ENCODE measurements around the gene CTPS2. TPM values are rescaled to one million over a fixed set of nuclear protein-coding genes. Genes with fewer than 3 reads are reported as not detected.

Gene CTPS2
- total RNA-seq, 1 experiment from 2014 or later: 20.7 TPM

DNA sequence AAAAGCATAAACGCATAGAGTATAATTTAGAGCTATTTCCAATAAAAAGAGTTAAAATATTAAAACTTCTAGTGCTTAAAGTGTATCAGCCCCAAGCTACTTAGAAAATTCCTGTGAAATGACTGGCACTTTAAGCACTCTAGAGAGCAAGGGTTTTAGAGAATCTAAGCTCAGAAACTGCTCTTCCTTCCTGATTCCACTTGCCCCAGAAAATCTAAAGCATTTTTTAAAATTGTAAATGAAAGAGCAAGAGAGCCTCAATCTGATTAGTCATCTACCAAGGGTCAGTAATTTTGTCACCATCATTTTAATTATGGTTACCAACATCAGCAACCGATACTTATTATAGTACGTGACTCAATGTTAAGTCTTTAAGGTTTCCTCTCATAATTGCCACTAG lies 25.0 kb downstream of the CTPS2 start:
- H3K9me3 ChIP-seq: no peaks in the 10 kb centered on the region
- no TSS peak for BruUV-seq (replicated peaks)
- intact Hi-C loops (cut with micrococcal nuclease; ENCODE audit: unreplicated experiment): no loop called here
- H3K36me3 Mint-ChIP-seq (ENCODE audit: insufficient read depth, unreplicated experiment): peaks cover 13% of the 10 kb centered on the region
- no peaks in the 10 kb centered on the region for H3K27me3 Mint-ChIP-seq (ENCODE audit: insufficient read depth, unreplicated experiment)
- H3K4me3 Mint-ChIP-seq (ENCODE audit: unreplicated experiment): no peak overlapping the region
- no peak overlapping the region for H3K4me3 ChIP-seq (ENCODE audit: low read depth, low read length)
- H3K4me1 Mint-ChIP-seq (ENCODE audit: low read depth, unreplicated experiment): no peaks in the 10 kb centered on the region
- ChIA-PET POLR2A (no interaction called here), CTCF (no interaction called here)
- no peak overlapping the region for H3K27ac Mint-ChIP-seq (ENCODE audit: unreplicated experiment)
- H3K9me3 Mint-ChIP-seq (ENCODE audit: unreplicated experiment): no peaks in the 10 kb centered on the region
- H3K36me3 ChIP-seq (ENCODE audit: control insufficient read depth, insufficient read depth, low read length): no peaks in the 10 kb centered on the region; the same call in 1 of the 2 replicates
- H3K4me1 ChIP-seq: no peaks in the 10 kb centered on the region
- DNase-seq: no peak
- TF ChIP-seq CTCF (IDR thresholded peaks at IDR 0.05; ENCODE audit: insufficient read depth in 1 of 2, low read depth in 1 of 2, low read length in 1 of 2, severe bottlenecking in 1 of 2, unreplicated experiment in 1 of 2): no peak
- H3K27me3 ChIP-seq (replicated peaks; ENCODE audit: control insufficient read depth, insufficient read depth, low read length): no peaks in the 10 kb centered on the region

DNA sequence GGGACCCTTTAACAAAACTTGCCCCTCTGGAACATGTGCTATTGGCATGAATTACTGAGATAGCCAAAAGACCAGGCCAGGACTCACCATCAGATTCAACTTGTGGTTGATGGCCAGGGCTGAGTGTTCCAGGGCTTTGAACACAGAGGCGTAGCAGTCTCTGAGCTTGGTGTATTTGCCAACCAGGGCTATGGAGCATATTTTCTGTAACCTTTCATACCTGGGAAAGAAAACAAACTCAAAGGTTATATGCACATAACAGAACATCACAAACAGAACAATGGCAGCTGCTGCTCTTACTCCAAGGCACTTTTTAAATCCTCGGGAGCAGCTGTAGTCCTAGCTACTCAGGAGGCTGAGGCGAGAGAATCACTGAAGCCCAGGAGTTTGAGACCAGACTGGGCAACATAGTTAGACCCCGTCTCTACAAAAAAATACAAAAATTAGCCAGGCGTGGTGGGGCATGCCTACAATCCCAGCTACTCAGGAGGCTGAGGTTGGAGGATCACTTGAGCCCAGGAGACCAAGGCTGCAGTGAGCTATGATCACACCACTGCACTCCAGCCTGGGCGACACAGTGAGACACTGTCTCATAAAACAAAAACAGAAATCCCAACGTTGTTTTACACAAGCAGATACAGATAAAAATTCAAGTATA lies 29.3 kb downstream of the CTPS2 start:
- Histone ChIP-seq H3K27me3 (replicated peaks; ENCODE audit: control insufficient read depth, insufficient read depth, low read length) (no peaks in the 10 kb centered on the region), H3K9me3 (no peaks in the 10 kb centered on the region), H3K4me1 (no peaks in the 10 kb centered on the region), H3K36me3 (ENCODE audit: control insufficient read depth, insufficient read depth, low read length) (no peaks in the 10 kb centered on the region; the same call in 1 of the 2 replicates), H3K4me3 (ENCODE audit: low read depth, low read length) (no peak overlapping the region)
- BruUV-seq (replicated peaks): no TSS peak
- Mint-ChIP-seq H3K4me1 (ENCODE audit: low read depth, unreplicated experiment) (no peaks in the 10 kb centered on the region), H3K36me3 (ENCODE audit: insufficient read depth, unreplicated experiment) (peaks cover 33% of the 10 kb centered on the region), H3K27me3 (ENCODE audit: insufficient read depth, unreplicated experiment) (no peaks in the 10 kb centered on the region), H3K9me3 (ENCODE audit: unreplicated experiment) (no peaks in the 10 kb centered on the region), H3K27ac (ENCODE audit: unreplicated experiment) (no peak overlapping the region), H3K4me3 (ENCODE audit: unreplicated experiment) (no peak overlapping the region)
- TF ChIP-seq CTCF (IDR thresholded peaks at IDR 0.05; ENCODE audit: insufficient read depth in 1 of 2, low read depth in 1 of 2, low read length in 1 of 2, severe bottlenecking in 1 of 2, unreplicated experiment in 1 of 2): no peak
- no peak for DNase-seq
- intact Hi-C loops (cut with micrococcal nuclease; ENCODE audit: unreplicated experiment): no loop called here
- CTCF ChIA-PET: interaction anchor here (0.6 kb wide), 1 partner anchor 828 kb away, joined by 6 read pairs; the partner anchor contains the start of gene AP1S2
- POLR2A ChIA-PET: interaction anchor here (0.6 kb wide), 1 partner anchor 30 kb away, joined by 4 read pairs; the partner anchor contains the start of gene CTPS2

GRCh38 chrX:16678689-16679088 lies 33.8 kb downstream of the CTPS2 start:
- intact Hi-C loops (cut with micrococcal nuclease; ENCODE audit: unreplicated experiment): no loop called here
- Histone ChIP-seq H3K4me1 (no peaks in the 10 kb centered on the region), H3K36me3 (ENCODE audit: control insufficient read depth, insufficient read depth, low read length) (no peaks in the 10 kb centered on the region), H3K27me3 (replicated peaks; ENCODE audit: control insufficient read depth, insufficient read depth, low read length) (no peaks in the 10 kb centered on the region), H3K4me3 (ENCODE audit: low read depth, low read length) (no peak overlapping the region), H3K9me3 (no peaks in the 10 kb centered on the region)
- BruUV-seq (replicated peaks): no TSS peak
- no peak for TF ChIP-seq CTCF (IDR thresholded peaks at IDR 0.05; ENCODE audit: insufficient read depth in 1 of 2, low read depth in 1 of 2, low read length in 1 of 2, severe bottlenecking in 1 of 2, unreplicated experiment in 1 of 2)
- ChIA-PET POLR2A (no interaction called here), CTCF (no interaction called here)
- Mint-ChIP-seq H3K27me3 (ENCODE audit: insufficient read depth, unreplicated experiment) (no peaks in the 10 kb centered on the region), H3K9me3 (ENCODE audit: unreplicated experiment) (no peaks in the 10 kb centered on the region), H3K4me1 (ENCODE audit: low read depth, unreplicated experiment) (no peaks in the 10 kb centered on the region), H3K27ac (ENCODE audit: unreplicated experiment) (no peak overlapping the region), H3K36me3 (ENCODE audit: insufficient read depth, unreplicated experiment) (peaks cover 35% of the 10 kb centered on the region), H3K4me3 (ENCODE audit: unreplicated experiment) (no peak overlapping the region)
- DNase-seq: no peak
